ENCODE results near the gene GMNN.

DNA sequence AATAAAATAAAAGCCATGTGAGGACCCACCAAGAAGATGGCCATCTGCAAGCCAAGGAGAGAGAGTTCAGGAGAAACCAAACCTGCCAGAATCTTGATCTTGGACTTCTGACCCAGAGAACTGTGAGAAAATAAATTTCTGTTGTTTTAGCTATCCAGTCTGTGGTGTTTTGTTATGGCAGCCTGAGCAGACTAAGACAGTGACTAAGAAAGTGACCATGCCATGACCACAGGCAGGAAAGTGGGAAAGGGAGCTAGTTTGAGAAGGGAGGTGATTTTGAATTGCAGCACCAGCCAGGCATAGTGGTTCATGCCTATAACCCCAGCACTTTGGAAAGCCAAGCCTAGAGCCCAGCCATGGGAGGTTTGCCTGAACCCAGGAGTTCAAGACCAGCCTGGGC lies 33.9 kb upstream of the GMNN start:
- TF ChIP-seq CTCF (IDR thresholded peaks at IDR 0.05) (no peak), POLR2A (IDR thresholded peaks at IDR 0.05) (no peak)

Measured in thyroid gland (tissue), 4 donors.